ENCODE results near the gene FAM168A. TPM values are rescaled to one million over a fixed set of nuclear protein-coding genes. Genes with fewer than 3 reads are reported as not detected.

FAM168A gene
- total RNA-seq, 3 donors from 2014 or later (not counting 1 experiment from before 2014, with no cell fraction given) = 27.4 to 39.8 (median 30.4) TPM

- DNase-seq (no peak), ATAC-seq (no peak)
- no peaks in the 10 kb centered on the region for H3K36me3 Mint-ChIP-seq
- intact Hi-C loops (cut with micrococcal nuclease) = no loop called here
- H3K4me3 Mint-ChIP-seq = no peak overlapping the region
- Histone ChIP-seq H3K4me3 (ENCODE audit: low read length) (no peak overlapping the region), H3K36me3 (ENCODE audit: control insufficient read depth, insufficient read depth, low read length) (no peaks in the 10 kb centered on the region), H3K4me1 (ENCODE audit: control insufficient read depth, insufficient read depth, low read length) (peaks cover 7% of the 10 kb centered on the region), H3K27me3 (ENCODE audit: control insufficient read depth, insufficient read depth, low read length) (no peaks in the 10 kb centered on the region), H3K27ac (ENCODE audit: low read length) (no peak overlapping the region), H3K9me3 (ENCODE audit: control insufficient read depth, insufficient read depth, low read length) (no peaks in the 10 kb centered on the region)
- no peak overlapping the region for H3K27ac Mint-ChIP-seq
- WGBS (ENCODE audit: insufficient coverage) = 100% methylated on average over 1 of the region's 2 CpGs
- H3K9me3 Mint-ChIP-seq = no peaks in the 10 kb centered on the region
- TF ChIP-seq, protein P1, sequence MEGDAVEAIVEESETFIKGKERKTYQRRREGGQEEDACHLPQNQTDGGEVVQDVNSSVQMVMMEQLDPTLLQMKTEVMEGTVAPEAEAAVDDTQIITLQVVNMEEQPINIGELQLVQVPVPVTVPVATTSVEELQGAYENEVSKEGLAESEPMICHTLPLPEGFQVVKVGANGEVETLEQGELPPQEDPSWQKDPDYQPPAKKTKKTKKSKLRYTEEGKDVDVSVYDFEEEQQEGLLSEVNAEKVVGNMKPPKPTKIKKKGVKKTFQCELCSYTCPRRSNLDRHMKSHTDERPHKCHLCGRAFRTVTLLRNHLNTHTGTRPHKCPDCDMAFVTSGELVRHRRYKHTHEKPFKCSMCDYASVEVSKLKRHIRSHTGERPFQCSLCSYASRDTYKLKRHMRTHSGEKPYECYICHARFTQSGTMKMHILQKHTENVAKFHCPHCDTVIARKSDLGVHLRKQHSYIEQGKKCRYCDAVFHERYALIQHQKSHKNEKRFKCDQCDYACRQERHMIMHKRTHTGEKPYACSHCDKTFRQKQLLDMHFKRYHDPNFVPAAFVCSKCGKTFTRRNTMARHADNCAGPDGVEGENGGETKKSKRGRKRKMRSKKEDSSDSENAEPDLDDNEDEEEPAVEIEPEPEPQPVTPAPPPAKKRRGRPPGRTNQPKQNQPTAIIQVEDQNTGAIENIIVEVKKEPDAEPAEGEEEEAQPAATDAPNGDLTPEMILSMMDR (IDR thresholded peaks at IDR 0.05) = no peak
- H3K27me3 Mint-ChIP-seq (ENCODE audit: low read depth in 2 of 2) = no peaks in the 10 kb centered on the region
- H3K4me1 Mint-ChIP-seq = peaks cover 0 to 14% of the 10 kb centered on the region in 2 donors
These were observed 171.6 kb downstream of the FAM168A start for GRCh38 chr11:73426219-73426850.

GRCh38 chr11:73425108-73425507, 172.8 kb downstream of the FAM168A start:
- no peak overlapping the region for H3K4me3 Mint-ChIP-seq
- intact Hi-C loops (cut with micrococcal nuclease) = no loop called here
- H3K4me1 Mint-ChIP-seq = peaks cover 0 to 14% of the 10 kb centered on the region in 2 donors
- H3K27me3 Mint-ChIP-seq (ENCODE audit: low read depth in 2 of 2) = no peaks in the 10 kb centered on the region
- Histone ChIP-seq H3K4me3 (ENCODE audit: low read length) (no peak overlapping the region), H3K27me3 (ENCODE audit: control insufficient read depth, insufficient read depth, low read length) (no peaks in the 10 kb centered on the region), H3K9me3 (ENCODE audit: control insufficient read depth, insufficient read depth, low read length) (no peaks in the 10 kb centered on the region), H3K4me1 (ENCODE audit: control insufficient read depth, insufficient read depth, low read length) (peaks cover 7% of the 10 kb centered on the region), H3K27ac (ENCODE audit: low read length) (no peak overlapping the region), H3K36me3 (ENCODE audit: control insufficient read depth, insufficient read depth, low read length) (no peaks in the 10 kb centered on the region)
- TF ChIP-seq, protein P1 (IDR thresholded peaks at IDR 0.05) = no peak
- no peaks in the 10 kb centered on the region for H3K36me3 Mint-ChIP-seq
- ATAC-seq (peak in 2 of 3 donors; percentile 36 to 43), DNase-seq (no peak)
- no peak overlapping the region for H3K27ac Mint-ChIP-seq
- H3K9me3 Mint-ChIP-seq = no peaks in the 10 kb centered on the region
- WGBS (ENCODE audit: insufficient coverage) = 67% methylated on average over 1 of the region's 1 CpG

DNA sequence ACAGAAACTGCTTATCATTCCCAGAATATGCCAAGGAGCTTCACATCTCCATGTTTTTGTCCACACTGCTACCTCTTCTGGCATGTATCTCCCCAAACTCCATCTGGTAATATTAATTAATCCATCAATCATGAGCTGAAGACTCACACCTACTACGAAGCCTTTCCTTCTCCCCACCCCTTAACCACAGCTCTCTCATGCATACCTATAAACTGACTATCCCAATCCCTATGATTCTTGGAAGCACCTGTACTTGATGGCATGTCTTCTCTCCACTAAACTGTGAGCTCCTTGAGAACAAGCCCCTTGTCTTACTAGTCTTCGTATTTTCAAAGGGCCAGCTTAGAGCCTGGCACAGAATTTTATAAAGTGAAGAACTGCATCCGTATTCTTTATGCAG, 174.4 kb downstream of the FAM168A start:
- DNase-seq (no peak), ATAC-seq (no peak)
- no peak overlapping the region for H3K4me3 Mint-ChIP-seq
- peaks cover 0 to 14% of the 10 kb centered on the region in 2 donors for H3K4me1 Mint-ChIP-seq
- intact Hi-C loops (cut with micrococcal nuclease) = no loop called here
- WGBS (ENCODE audit: insufficient coverage) = 98% methylated on average over 3 of the region's 3 CpGs
- H3K4me3 ChIP-seq (ENCODE audit: low read length) = no peak overlapping the region
- peaks cover 7% of the 10 kb centered on the region for H3K4me1 ChIP-seq (ENCODE audit: control insufficient read depth, insufficient read depth, low read length)
- peaks cover 2% of the 10 kb centered on the region for H3K36me3 ChIP-seq (ENCODE audit: control insufficient read depth, insufficient read depth, low read length)
- no peaks in the 10 kb centered on the region for H3K27me3 Mint-ChIP-seq (ENCODE audit: low read depth in 2 of 2)
- no peak overlapping the region for H3K27ac Mint-ChIP-seq
- no peak overlapping the region for H3K27ac ChIP-seq (ENCODE audit: low read length)
- no peaks in the 10 kb centered on the region for H3K36me3 Mint-ChIP-seq
- H3K27me3 ChIP-seq (ENCODE audit: control insufficient read depth, insufficient read depth, low read length) = no peaks in the 10 kb centered on the region
- no peaks in the 10 kb centered on the region for H3K9me3 Mint-ChIP-seq
- TF ChIP-seq, protein P1 (IDR thresholded peaks at IDR 0.05) = no peak
- H3K9me3 ChIP-seq (ENCODE audit: control insufficient read depth, insufficient read depth, low read length) = no peaks in the 10 kb centered on the region

GRCh38 chr11:73422886-73423285, 175.0 kb downstream of the FAM168A start:
- intact Hi-C loops (cut with micrococcal nuclease) = no loop called here
- no peaks in the 10 kb centered on the region for H3K27me3 Mint-ChIP-seq (ENCODE audit: low read depth in 2 of 2)
- no peaks in the 10 kb centered on the region for H3K27me3 ChIP-seq (ENCODE audit: control insufficient read depth, insufficient read depth, low read length)
- DNase-seq (no peak), ATAC-seq (no peak)
- H3K27ac Mint-ChIP-seq = no peak overlapping the region
- peaks cover 0 to 9% of the 10 kb centered on the region in 2 donors for H3K4me1 Mint-ChIP-seq
- H3K4me1 ChIP-seq (ENCODE audit: control insufficient read depth, insufficient read depth, low read length) = peaks cover 7% of the 10 kb centered on the region
- H3K27ac ChIP-seq (ENCODE audit: low read length) = no peak overlapping the region
- H3K4me3 Mint-ChIP-seq = no peak overlapping the region
- no peaks in the 10 kb centered on the region for H3K9me3 ChIP-seq (ENCODE audit: control insufficient read depth, insufficient read depth, low read length)
- no peaks in the 10 kb centered on the region for H3K36me3 Mint-ChIP-seq
- peaks cover 5% of the 10 kb centered on the region for H3K36me3 ChIP-seq (ENCODE audit: control insufficient read depth, insufficient read depth, low read length)
- no peaks in the 10 kb centered on the region for H3K9me3 Mint-ChIP-seq
- WGBS (ENCODE audit: insufficient coverage) = 88% methylated on average over 4 of the region's 4 CpGs
- TF ChIP-seq, protein P1 (IDR thresholded peaks at IDR 0.05) = no peak
- no peak overlapping the region for H3K4me3 ChIP-seq (ENCODE audit: low read length)

All from natural killer cell (primary cell).